OCI-LY1 (cell line): ENCODE results near the gene ANKRD39.

Experiments
- H2AFZ ChIP-seq: fragments of 200-600 bp; sonication (generic), shearing (Covaris generic); 2 replicates; pipeline ENCODE4 v1.6.0; 2014; ENCODE audit warnings: antibody characterized with exemption, mild to moderate bottlenecking, low read length
- H3F3A ChIP-seq: fragments of 200-600 bp; sonication (generic), shearing (Covaris generic); 2 replicates; pipeline ENCODE4 v1.6.0; 2014; ENCODE audit warnings: mild to moderate bottlenecking, antibody characterized with exemption, low read length, moderate library complexity; ENCODE audit not compliant: insufficient read depth
- H3K27ac ChIP-seq: fragments of 200-600 bp; sonication (generic); 2 replicates; pipeline ENCODE4 v1.5.1; 2014; ENCODE audit warnings: low read length, mixed run types, mild to moderate bottlenecking, low read depth; ENCODE audit not compliant: poor library complexity, severe bottlenecking
- H3K27me3 ChIP-seq: fragments of 200-600 bp; sonication (generic); 2 replicates; pipeline ENCODE4 v1.6.0; 2014; ENCODE audit warnings: antibody characterized with exemption, mild to moderate bottlenecking, low read length, moderate library complexity; ENCODE audit not compliant: insufficient read depth
- H3K36me3 ChIP-seq: fragments of 200-600 bp; sonication (generic); 2 replicates; pipeline ENCODE4 v1.6.1; 2014; ENCODE audit warnings: mild to moderate bottlenecking, antibody characterized with exemption, low read length, moderate library complexity, mixed read lengths; ENCODE audit not compliant: insufficient read depth
- H3K4me1 ChIP-seq: fragments of 200-600 bp; sonication (generic); 2 replicates; pipeline ENCODE4 v1.5.1; 2014; ENCODE audit warnings: mild to moderate bottlenecking, low read length, moderate library complexity; ENCODE audit not compliant: insufficient read depth, severe bottlenecking
- H3K4me2 ChIP-seq: fragments of 200-600 bp; sonication (generic), shearing (Covaris generic); 2 replicates; pipeline ENCODE4 v1.6.1; 2014; ENCODE audit warnings: low read length
- H3K4me3 ChIP-seq: fragments of 200-600 bp; sonication (generic); 2 replicates; pipeline ENCODE4 v1.5.1; 2014; ENCODE audit warnings: low read length, low read depth, mild to moderate bottlenecking, mixed read lengths; ENCODE audit not compliant: poor library complexity, severe bottlenecking
- H3K79me2 ChIP-seq: fragments of 200-600 bp; shearing (Covaris generic); 2 replicates; pipeline ENCODE4 v1.6.1; 2016; ENCODE audit warnings: mixed run types, low read length, mixed read lengths; ENCODE audit not compliant: insufficient read depth
- H3K9ac ChIP-seq: fragments of 200-600 bp; sonication (generic), shearing (Covaris generic); 2 replicates; pipeline ENCODE4 v1.6.1; 2014; ENCODE audit warnings: mild to moderate bottlenecking, low read length, mixed read lengths
- H3K9me2 ChIP-seq: fragments of 200-600 bp; sonication (generic), shearing (Covaris generic); 2 replicates; pipeline ENCODE4 v1.6.1; 2014; ENCODE audit warnings: low read depth, mild to moderate bottlenecking, low read length, mixed read lengths
- H3K9me3 ChIP-seq: fragments of 200-600 bp; shearing (Covaris generic); 2 replicates; pipeline ENCODE4 v1.6.1; 2014; ENCODE audit warnings: low read length, mixed read lengths
- H4K20me1 ChIP-seq: fragments of 200-600 bp; sonication (generic), shearing (Covaris generic); 2 replicates; pipeline ENCODE4 v1.6.0; 2016; ENCODE audit warnings: mild to moderate bottlenecking, low read length; ENCODE audit not compliant: insufficient read depth
- EZH2 ChIP-seq: fragments of 200-600 bp; sonication (generic), shearing (Covaris generic); IDR thresholded peaks from 2 replicates; pipeline ENCODE4 v1.8.0; 2017; ENCODE audit warnings: borderline replicate concordance, mixed run types, mild to moderate bottlenecking, antibody characterized with exemption, low read length, moderate library complexity, mixed read lengths
- TF ChIP-seq, protein P1 (sequence below): fragments of 200-600 bp; sonication (generic), shearing (Covaris generic); IDR thresholded peaks from 2 replicates; pipeline ENCODE4 v1.5.1; 2017; ENCODE audit warnings: mild to moderate bottlenecking, antibody characterized with exemption, low read length, moderate library complexity, mixed read lengths

ANKRD39 gene

DNA sequence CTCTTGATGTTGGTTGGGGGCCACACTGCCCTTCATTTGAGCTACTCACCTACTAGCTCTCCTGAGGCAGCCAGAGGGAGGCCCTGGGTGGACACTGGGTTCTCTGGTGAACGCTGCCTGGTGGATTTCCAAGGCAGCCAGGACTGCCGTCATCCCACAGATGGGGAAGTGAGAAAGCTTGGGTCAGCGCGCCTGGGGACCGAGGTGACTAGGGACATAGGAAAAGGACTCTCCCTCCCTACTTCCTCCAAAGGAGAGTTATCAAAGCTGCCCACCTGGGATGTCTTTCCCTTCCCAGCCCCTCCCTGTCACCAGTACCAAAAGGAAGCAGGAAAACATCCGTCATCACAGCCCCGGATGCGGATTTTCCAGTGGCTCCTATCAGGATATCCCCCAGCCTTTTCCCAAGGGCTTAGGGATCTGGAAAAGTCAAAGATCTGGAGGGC lies 15.9 kb upstream of the ANKRD39 start:
- Histone ChIP-seq H4K20me1 (no peaks in the 10 kb centered on the region), H3K27ac (no peak overlapping the region), H3K9ac (no peak overlapping the region)

DNA sequence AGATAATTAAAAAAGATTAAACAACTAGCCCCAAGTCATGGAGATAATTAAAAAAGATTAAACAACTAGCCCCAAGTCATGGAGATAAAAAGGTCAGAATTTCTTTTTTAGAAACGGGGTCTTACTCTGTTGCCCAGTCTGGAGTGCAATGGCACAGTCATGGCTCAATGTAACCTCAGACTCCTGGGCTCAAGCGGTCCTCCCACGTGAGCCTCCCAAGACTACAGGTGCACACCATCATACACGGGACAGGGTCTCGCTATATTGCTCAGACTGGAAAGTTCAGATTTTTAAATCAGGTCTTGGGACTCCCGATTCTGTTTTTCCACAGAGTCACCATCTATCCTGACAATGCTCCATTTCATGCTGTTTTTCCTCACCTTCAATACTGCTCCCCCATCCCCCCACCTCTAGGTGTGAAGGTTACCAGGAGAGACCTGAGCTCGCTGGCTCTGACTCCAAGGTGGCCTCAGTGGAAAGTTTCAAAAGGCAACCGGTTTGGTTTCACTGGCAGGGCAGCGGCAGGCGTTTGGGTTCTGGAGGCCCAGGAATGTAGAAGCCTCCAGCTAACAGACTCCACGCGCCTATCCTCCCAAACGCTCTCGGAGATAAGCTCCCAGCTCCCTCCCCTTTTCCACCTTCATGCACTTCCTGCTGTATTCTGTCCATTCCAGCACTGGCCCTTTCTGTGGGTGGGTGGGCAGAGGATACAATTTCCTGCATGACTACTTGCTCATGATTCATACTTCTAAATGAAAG lies 15.0 kb upstream of the ANKRD39 start:
- no peak for TF ChIP-seq EZH2
- TF ChIP-seq, protein P1, sequence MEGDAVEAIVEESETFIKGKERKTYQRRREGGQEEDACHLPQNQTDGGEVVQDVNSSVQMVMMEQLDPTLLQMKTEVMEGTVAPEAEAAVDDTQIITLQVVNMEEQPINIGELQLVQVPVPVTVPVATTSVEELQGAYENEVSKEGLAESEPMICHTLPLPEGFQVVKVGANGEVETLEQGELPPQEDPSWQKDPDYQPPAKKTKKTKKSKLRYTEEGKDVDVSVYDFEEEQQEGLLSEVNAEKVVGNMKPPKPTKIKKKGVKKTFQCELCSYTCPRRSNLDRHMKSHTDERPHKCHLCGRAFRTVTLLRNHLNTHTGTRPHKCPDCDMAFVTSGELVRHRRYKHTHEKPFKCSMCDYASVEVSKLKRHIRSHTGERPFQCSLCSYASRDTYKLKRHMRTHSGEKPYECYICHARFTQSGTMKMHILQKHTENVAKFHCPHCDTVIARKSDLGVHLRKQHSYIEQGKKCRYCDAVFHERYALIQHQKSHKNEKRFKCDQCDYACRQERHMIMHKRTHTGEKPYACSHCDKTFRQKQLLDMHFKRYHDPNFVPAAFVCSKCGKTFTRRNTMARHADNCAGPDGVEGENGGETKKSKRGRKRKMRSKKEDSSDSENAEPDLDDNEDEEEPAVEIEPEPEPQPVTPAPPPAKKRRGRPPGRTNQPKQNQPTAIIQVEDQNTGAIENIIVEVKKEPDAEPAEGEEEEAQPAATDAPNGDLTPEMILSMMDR = no peak
- Histone ChIP-seq H3K27ac (no peak overlapping the region), H3K9me2 (no peaks in the 10 kb centered on the region), H3K4me2 (no peak overlapping the region), H2AFZ (no peak overlapping the region), H3K27me3 (peaks cover 18% of the 10 kb centered on the region; the same call in 1 of the 2 replicates), H3K9ac (no peak overlapping the region), H4K20me1 (no peaks in the 10 kb centered on the region), H3F3A (no peaks in the 10 kb centered on the region), H3K4me1 (peaks cover 14% of the 10 kb centered on the region), H3K79me2 (no peaks in the 10 kb centered on the region), H3K9me3 (no peaks in the 10 kb centered on the region), H3K36me3 (no peaks in the 10 kb centered on the region), H3K4me3 (no peak overlapping the region)

More for the DNA sequence above, 15.9 kb upstream of the ANKRD39 start:
- Histone ChIP-seq H3K4me2 (no peak overlapping the region), H3K9me3 (no peaks in the 10 kb centered on the region), H2AFZ (no peak overlapping the region), H3K4me1 (peaks cover 10% of the 10 kb centered on the region), H3K79me2 (no peaks in the 10 kb centered on the region), H3K27me3 (peaks cover 17% of the 10 kb centered on the region), H3K36me3 (no peaks in the 10 kb centered on the region), H3F3A (no peaks in the 10 kb centered on the region), H3K4me3 (no peak overlapping the region), H3K9me2 (no peaks in the 10 kb centered on the region)
- TF ChIP-seq EZH2 = no peak
- TF ChIP-seq, protein P1 = no peak

DNA sequence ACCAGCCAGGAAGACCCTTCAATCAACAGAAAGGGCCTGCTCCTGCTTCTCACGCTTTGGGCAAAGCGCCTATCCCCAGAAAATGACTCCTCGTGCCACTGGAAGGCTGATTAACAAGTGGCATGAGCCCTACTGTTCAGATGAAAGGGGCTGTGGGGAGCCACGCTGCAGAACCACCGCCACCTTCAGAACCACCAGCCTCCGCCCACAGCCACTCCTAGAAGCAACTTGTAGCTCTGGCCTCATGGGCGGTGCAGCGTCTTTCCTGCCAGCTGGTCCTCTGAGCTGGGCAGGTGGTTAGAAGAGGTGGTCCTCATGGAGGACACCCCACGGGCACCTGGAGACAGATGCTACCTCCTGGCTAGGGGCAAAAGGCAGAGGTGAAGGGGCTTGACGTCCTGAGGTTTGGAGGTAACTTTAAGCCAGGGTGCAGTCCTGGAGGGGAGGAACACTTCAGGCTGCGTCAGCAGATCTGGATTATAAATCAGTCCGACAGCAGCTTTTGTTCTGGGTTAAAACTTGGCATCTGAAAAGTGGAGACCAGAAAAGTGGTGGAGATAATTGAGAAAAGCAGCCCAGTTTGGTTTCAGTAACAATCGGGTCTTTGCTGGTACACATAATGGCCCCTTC lies 12.9 kb upstream of the ANKRD39 start:
- H3K4me2 ChIP-seq = no peak overlapping the region
- H2AFZ ChIP-seq = no peak overlapping the region
- H3K4me3 ChIP-seq = no peak overlapping the region
- 0 out of 2 replicates have a peak, but pooled peaks cover 22% of the 10 kb centered on the region for H3K27me3 ChIP-seq
- no peaks in the 10 kb centered on the region for H3K79me2 ChIP-seq
- H3K9ac ChIP-seq = no peak overlapping the region
- no peak overlapping the region for H3K27ac ChIP-seq
- TF ChIP-seq EZH2 = no peak
- TF ChIP-seq, protein P1 = no peak
- H3K36me3 ChIP-seq = no peaks in the 10 kb centered on the region
- H3K4me1 ChIP-seq = peaks cover 30% of the 10 kb centered on the region
- H3K9me2 ChIP-seq = no peaks in the 10 kb centered on the region
- H3K9me3 ChIP-seq = no peaks in the 10 kb centered on the region
- no peaks in the 10 kb centered on the region for H3F3A ChIP-seq
- H4K20me1 ChIP-seq = no peaks in the 10 kb centered on the region
